Measurements from ENCODE around the gene ZNF451. TPM values are rescaled to one million over a fixed set of nuclear protein-coding genes. Genes with fewer than 3 reads are reported as not detected.

The ZNF451 gene
- total and polyA plus RNA-seq, 3 donors from 2014 or later = 68.1 to 106 (median 70.1) TPM

DNA sequence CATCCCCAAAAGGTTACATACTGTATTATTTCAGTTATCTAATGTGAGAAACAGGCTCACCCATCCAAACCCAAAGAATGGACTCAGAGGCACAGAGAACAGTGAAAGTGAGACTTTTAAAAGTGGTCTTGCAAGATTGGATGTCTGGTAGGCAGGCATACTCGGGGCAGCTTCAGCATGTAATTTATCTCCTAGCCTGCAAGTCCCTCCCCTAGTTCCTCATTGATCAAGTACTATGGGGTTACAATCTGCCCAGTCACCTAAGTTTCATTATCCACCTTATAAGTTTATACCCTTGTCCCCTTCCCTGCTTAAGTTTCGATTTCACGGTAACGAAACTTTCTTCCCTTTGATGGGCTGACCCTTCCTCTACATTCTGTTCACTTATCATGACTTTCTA is 20.8 kb upstream of the ZNF451 start:
- no peak overlapping the region for H3K27ac ChIP-seq
- 82 to 84% methylated on average over 4 of the region's 4 CpGs for WGBS, 2 donors
- H3K4me3 ChIP-seq = no peak overlapping the region
- H3K4me1 ChIP-seq = no peaks in the 10 kb centered on the region
- TF ChIP-seq POLR2A (IDR thresholded peaks at IDR 0.05) = no peak
- H3K36me3 ChIP-seq (ENCODE audit: low read depth, missing control alignments) = no peaks in the 10 kb centered on the region
- DNase-seq = no peak
- intact Hi-C loops (cut with DNase I; ENCODE audit: low total_unique reads) = no loop called here
- no peaks in the 10 kb centered on the region for H3K27me3 ChIP-seq
- H3K9me3 ChIP-seq = no peaks in the 10 kb centered on the region

DNA sequence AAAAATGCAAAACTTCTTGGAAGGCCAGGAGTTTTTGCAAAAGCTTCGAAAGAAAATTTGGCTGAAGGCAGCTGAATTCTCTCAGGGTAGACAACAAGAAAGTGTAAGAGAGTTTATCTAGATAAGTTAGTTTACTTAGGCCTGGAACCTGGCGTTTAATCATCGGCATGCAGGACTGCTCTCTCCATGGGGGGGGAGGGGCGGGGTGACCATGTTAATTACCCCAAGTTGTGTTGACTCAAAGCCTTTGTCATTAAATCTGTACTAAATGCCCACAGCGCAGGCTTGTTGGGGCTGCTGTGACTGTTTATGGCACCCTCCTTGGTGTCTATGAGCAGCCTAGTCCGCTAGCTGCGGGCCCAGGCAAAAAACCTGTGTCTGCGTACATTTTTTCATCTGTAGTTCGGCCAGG is 20.1 kb upstream of the ZNF451 start:
- intact Hi-C loops (cut with DNase I; ENCODE audit: low total_unique reads) = no loop called here
- no peak overlapping the region for H3K27ac ChIP-seq
- no peaks in the 10 kb centered on the region for H3K4me1 ChIP-seq
- H3K4me3 ChIP-seq = no peak overlapping the region
- DNase-seq = no peak
- TF ChIP-seq, protein P1, sequence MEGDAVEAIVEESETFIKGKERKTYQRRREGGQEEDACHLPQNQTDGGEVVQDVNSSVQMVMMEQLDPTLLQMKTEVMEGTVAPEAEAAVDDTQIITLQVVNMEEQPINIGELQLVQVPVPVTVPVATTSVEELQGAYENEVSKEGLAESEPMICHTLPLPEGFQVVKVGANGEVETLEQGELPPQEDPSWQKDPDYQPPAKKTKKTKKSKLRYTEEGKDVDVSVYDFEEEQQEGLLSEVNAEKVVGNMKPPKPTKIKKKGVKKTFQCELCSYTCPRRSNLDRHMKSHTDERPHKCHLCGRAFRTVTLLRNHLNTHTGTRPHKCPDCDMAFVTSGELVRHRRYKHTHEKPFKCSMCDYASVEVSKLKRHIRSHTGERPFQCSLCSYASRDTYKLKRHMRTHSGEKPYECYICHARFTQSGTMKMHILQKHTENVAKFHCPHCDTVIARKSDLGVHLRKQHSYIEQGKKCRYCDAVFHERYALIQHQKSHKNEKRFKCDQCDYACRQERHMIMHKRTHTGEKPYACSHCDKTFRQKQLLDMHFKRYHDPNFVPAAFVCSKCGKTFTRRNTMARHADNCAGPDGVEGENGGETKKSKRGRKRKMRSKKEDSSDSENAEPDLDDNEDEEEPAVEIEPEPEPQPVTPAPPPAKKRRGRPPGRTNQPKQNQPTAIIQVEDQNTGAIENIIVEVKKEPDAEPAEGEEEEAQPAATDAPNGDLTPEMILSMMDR (IDR thresholded peaks at IDR 0.05) = no peak
- no peak for TF ChIP-seq POLR2A (IDR thresholded peaks at IDR 0.05)
- no peaks in the 10 kb centered on the region for H3K36me3 ChIP-seq (ENCODE audit: low read depth, missing control alignments)
- H3K9me3 ChIP-seq = no peaks in the 10 kb centered on the region
- H3K27me3 ChIP-seq = no peaks in the 10 kb centered on the region
- WGBS, 2 donors = 81 to 86% methylated on average over 8 to 9 of the region's 9 CpGs

DNA sequence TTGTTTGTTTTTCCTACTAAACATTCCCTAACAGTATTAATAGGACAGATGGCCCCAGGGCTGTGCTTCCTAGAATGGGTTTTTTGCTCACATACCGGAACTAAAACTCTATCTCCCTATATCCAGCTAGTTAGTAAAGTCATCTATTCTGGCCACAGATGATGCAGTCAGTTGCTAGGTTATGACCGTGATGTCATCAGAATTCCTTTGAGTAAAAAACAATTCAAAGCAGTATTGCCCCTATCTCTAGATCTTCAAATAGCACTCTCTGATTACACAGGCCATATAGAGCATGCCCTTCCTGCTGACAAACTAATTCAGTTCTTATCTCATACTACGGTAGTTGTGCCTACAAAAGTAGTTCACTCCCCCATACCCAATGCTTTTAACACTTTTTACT is 17.9 kb upstream of the ZNF451 start:
- no peaks in the 10 kb centered on the region for H3K27me3 ChIP-seq
- intact Hi-C loops (cut with DNase I; ENCODE audit: low total_unique reads) = no loop called here
- no peaks in the 10 kb centered on the region for H3K36me3 ChIP-seq (ENCODE audit: low read depth, missing control alignments)

DNA sequence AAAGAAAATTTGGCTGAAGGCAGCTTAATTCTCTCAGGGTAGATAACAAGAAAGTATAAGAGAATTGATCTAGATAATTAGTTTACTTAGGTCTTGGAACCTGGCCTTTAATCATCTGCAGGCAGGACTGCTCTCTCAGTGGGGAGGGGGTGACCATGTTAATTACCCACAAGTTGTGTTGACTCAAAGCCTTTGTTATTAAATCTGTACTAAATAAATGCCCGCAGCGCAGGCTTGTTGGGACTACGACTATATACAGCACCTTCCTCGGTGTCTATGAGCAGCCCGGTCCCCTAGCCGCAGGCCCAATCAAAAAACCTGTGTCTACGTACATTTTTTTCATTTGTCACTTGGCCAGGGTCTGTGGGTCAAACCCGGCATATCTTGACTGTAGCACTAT is 15.6 kb upstream of the ZNF451 start:
- Histone ChIP-seq H3K27ac (no peak overlapping the region), H3K27me3 (no peaks in the 10 kb centered on the region), H3K36me3 (ENCODE audit: low read depth, missing control alignments) (no peaks in the 10 kb centered on the region), H3K4me3 (no peak overlapping the region), H3K9me3 (no peaks in the 10 kb centered on the region), H3K4me1 (no peaks in the 10 kb centered on the region)
- intact Hi-C loops (cut with DNase I; ENCODE audit: low total_unique reads) = no loop called here
- DNase-seq = no peak
- no peak for TF ChIP-seq POLR2A (IDR thresholded peaks at IDR 0.05)
- TF ChIP-seq, protein P1 (IDR thresholded peaks at IDR 0.05) = no peak
- WGBS, 2 donors = 89 to 96% methylated on average over 8 of the region's 8 CpGs

More for the DNA sequence above, 17.9 kb upstream of the ZNF451 start:
- no peak overlapping the region for H3K27ac ChIP-seq
- H3K4me1 ChIP-seq = no peaks in the 10 kb centered on the region
- no peak for DNase-seq
- no peak overlapping the region for H3K4me3 ChIP-seq
- TF ChIP-seq, protein P1 (IDR thresholded peaks at IDR 0.05) = no peak
- TF ChIP-seq POLR2A (IDR thresholded peaks at IDR 0.05) = no peak
- no peaks in the 10 kb centered on the region for H3K9me3 ChIP-seq
- 85 to 87% methylated on average over 3 of the region's 3 CpGs for WGBS, 2 donors

DNA sequence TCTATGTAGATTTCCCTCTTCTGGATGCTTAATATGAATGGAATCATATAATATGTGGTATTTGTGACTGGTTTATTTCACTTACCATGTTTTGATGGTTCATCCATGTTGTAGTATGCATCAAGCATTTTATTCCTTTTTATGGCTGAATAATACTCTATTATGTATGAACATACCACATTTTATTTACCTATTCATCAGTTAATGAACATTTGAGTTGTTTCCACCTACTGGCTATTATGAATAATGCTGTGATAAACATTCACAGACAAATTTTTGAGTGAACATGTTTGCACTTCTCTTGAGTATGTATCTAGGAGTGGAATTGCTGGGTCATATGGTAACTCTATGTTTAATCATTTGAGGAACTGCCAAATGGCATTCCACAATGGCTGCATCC is 14.9 kb upstream of the ZNF451 start:
- no peak for DNase-seq

More for the DNA sequence above, 14.9 kb upstream of the ZNF451 start:
- TF ChIP-seq POLR2A (IDR thresholded peaks at IDR 0.05) = no peak
- TF ChIP-seq, protein P1 (IDR thresholded peaks at IDR 0.05) = no peak
- H3K9me3 ChIP-seq = no peaks in the 10 kb centered on the region
- no peaks in the 10 kb centered on the region for H3K36me3 ChIP-seq (ENCODE audit: low read depth, missing control alignments)
- intact Hi-C loops (cut with DNase I; ENCODE audit: low total_unique reads) = no loop called here
- no peak overlapping the region for H3K27ac ChIP-seq
- no peaks in the 10 kb centered on the region for H3K4me1 ChIP-seq
- no peak overlapping the region for H3K4me3 ChIP-seq
- no peaks in the 10 kb centered on the region for H3K27me3 ChIP-seq
